HG03432 (cell line): ENCODE measurements around the gene DHX32.
A peak's percentile ranks its signal among the peaks of the same experiment; 100 is the strongest.
"Not testable (repeated sequence)": the region's sequence is repeated elsewhere in the genome, so short reads cannot be mapped to it uniquely, and the experiment has no call there.

Experiments used
- ATAC-seq: cut with Tn5 transposase; IDR thresholded peaks from one replicate; pipeline ENCODE4 v1.9.1; 2021; ENCODE audit warnings: mild to moderate bottlenecking, moderate library complexity; ENCODE audit not compliant: unreplicated experiment

DHX32 gene

GRCh38 chr10:125896088-125896934 is 15.2 kb upstream of the DHX32 start, which contains the start of gene FANK1:
TSS of gene FANK1 (plus strand) at chr10:125896564. CDS start at chr10:125896643, 79 bp downstream.
- peak; percentile 91 for ATAC-seq

GRCh38 chr10:125895130-125896087 is 14.3 kb upstream of the DHX32 start:
- peak; percentile 64 for ATAC-seq

- ATAC-seq, result not testable (repeated sequence)
These were observed 13.1 kb upstream of the DHX32 start for GRCh38 chr10:125894176-125894575.

- ATAC-seq, result not testable (repeated sequence)
These were observed 11.3 kb upstream of the DHX32 start for GRCh38 chr10:125892402-125892801.

GRCh38 chr10:125889441-125889840 is 8.3 kb upstream of the DHX32 start:
- not testable (repeated sequence) for ATAC-seq

- no peak for ATAC-seq
These were observed 5.9 kb upstream of the DHX32 start for GRCh38 chr10:125886914-125887512.

- ATAC-seq, result no peak
These were observed 2.1 kb upstream of the DHX32 start for GRCh38 chr10:125883211-125883610.

- ATAC-seq, result no peak
These were observed 1.5 kb upstream of the DHX32 start for GRCh38 chr10:125882596-125882995.

- no peak for ATAC-seq
These were observed 373 bp downstream of the DHX32 start for GRCh38 chr10:125880719-125881118.

GRCh38 chr10:125878957-125879835 is 1.9 kb downstream of the DHX32 start:
- no peak for ATAC-seq

GRCh38 chr10:125871338-125871737 is 9.8 kb downstream of the DHX32 start:
- no peak for ATAC-seq

GRCh38 chr10:125868372-125868975 is 12.6 kb downstream of the DHX32 start:
- ATAC-seq, result peak; percentile 74

GRCh38 chr10:125866421-125867029 is 14.6 kb downstream of the DHX32 start:
- no peak for ATAC-seq

- ATAC-seq, result no peak
These were observed 16.0 kb downstream of the DHX32 start for GRCh38 chr10:125865120-125865519.

GRCh38 chr10:125859128-125859817 is 21.8 kb downstream of the DHX32 start:
- no peak for ATAC-seq

GRCh38 chr10:125857185-125857760 is 23.8 kb downstream of the DHX32 start:
- no peak for ATAC-seq

- ATAC-seq, result no peak
These were observed 28.6 kb downstream of the DHX32 start for GRCh38 chr10:125852487-125852886.
